SK-N-SH (cell line): ENCODE results near the gene CSTPP1. TPM values are rescaled to one million over a fixed set of nuclear protein-coding genes. Genes with fewer than 3 reads are reported as not detected.

ENCODE experiments used
- CTCF ChIA-PET: fragments of 300-600, 350-600 bp; formaldehyde crosslinking; extraction: SDS; loops from one replicate; lab custom pipeline; 2021; lab: Yijun Ruan, JAX
- POLR2A ChIA-PET: fragments of 350-600 bp; sonication (Branson Sonifier 250); formaldehyde crosslinking; extraction: SDS; loops from one replicate; lab custom pipeline; 2020; ENCODE audit warnings: antibody characterized with exemption, inconsistent platforms; lab: Yijun Ruan, JAX
- DNase-seq: peaks from one replicate; pipeline ENCODE4 v3.0.0; 2012
- H2AFZ ChIP-seq: fragments of 200-600 bp; sonication (generic); 2 replicates; pipeline ENCODE4 v1.8.1; 2016; ENCODE audit warnings: antibody characterized with exemption, mild to moderate bottlenecking, low read depth
- H3F3A ChIP-seq: fragments of 200-600 bp; sonication (generic); replicated peaks from 2 replicates; pipeline ENCODE3; 2016; ENCODE audit warnings: antibody characterized with exemption, mild to moderate bottlenecking; ENCODE audit not compliant: insufficient read depth
- H3K27ac ChIP-seq, 2 experiments: fragments of 200-500 bp in 1 of 2; fragments of 200-600 bp in 1 of 2; sonication (Bioruptor generic) in 1 of 2; sonication (generic), shearing (Covaris generic) in 1 of 2; 2 replicates each; pipeline versions ENCODE4 v1.5.1 to v1.6.1; 2014 to 2016; ENCODE audit warnings: low read depth in 2 of 2, inconsistent platforms in 1 of 2, low read length in 1 of 2, mild to moderate bottlenecking in 1 of 2, mixed read lengths in 1 of 2
- H3K27me3 ChIP-seq: fragments of 200-600 bp; sonication (generic), shearing (Covaris generic); 2 replicates; pipeline ENCODE4 v1.6.1; 2016; ENCODE audit warnings: mixed run types; ENCODE audit not compliant: insufficient read depth
- H3K36me3 ChIP-seq, 2 experiments: fragments of 200-500 bp in 1 of 2; fragments of 200-600 bp in 1 of 2; sonication (Bioruptor generic) in 1 of 2; sonication (generic) in 1 of 2; replicated peaks in 1 of 2; 2 replicates each; pipeline versions ENCODE3 to v1.5.1; 2014 to 2016; ENCODE audit warnings: low read length in 1 of 2, mild to moderate bottlenecking in 1 of 2; ENCODE audit not compliant: insufficient read depth in 2 of 2, control insufficient read depth in 1 of 2
- H3K4me1 ChIP-seq, 2 experiments: fragments of 200-500 bp in 1 of 2; fragments of 200-600 bp in 1 of 2; sonication (Bioruptor generic) in 1 of 2; sonication (generic), shearing (Covaris generic) in 1 of 2; 2 replicates each; pipeline versions ENCODE4 v1.5.1 to v1.6.1; 2014 to 2016; ENCODE audit warnings: low read depth in 1 of 2, low read length in 1 of 2, mixed run types in 1 of 2; ENCODE audit not compliant: insufficient read depth in 2 of 2, control insufficient read depth in 1 of 2
- H3K4me2 ChIP-seq: fragments of 200-600 bp; sonication (generic), shearing (Covaris generic); 2 replicates; pipeline ENCODE4 v1.6.1; 2017; ENCODE audit warnings: mixed run types
- H3K4me3 ChIP-seq, 2 experiments: fragments of 200-500 bp in 1 of 2; fragments of 200-600 bp in 1 of 2; sonication (Bioruptor generic) in 1 of 2; sonication (generic), shearing (Covaris generic) in 1 of 2; 2 replicates each; pipeline versions ENCODE4 v1.5.1 to v1.8.1; 2014 to 2016; ENCODE audit warnings: low read depth in 2 of 2, inconsistent platforms in 1 of 2, low read length in 1 of 2, mild to moderate bottlenecking in 1 of 2, mixed read lengths in 1 of 2, moderate library complexity in 1 of 2
- H3K79me2 ChIP-seq: fragments of 200-600 bp; sonication (generic); 2 replicates; pipeline ENCODE4 v1.8.1; 2017; ENCODE audit warnings: mild to moderate bottlenecking; ENCODE audit not compliant: insufficient read depth
- H3K9ac ChIP-seq: fragments of 200-600 bp; sonication (generic); 2 replicates; pipeline ENCODE4 v1.6.1; 2017; ENCODE audit warnings: mixed run types
- H3K9me2 ChIP-seq: fragments of 200-600 bp; sonication (generic); 2 replicates; pipeline ENCODE4 v1.6.1; 2017; ENCODE audit warnings: mixed run types
- H3K9me3 ChIP-seq: fragments of 200-600 bp; sonication (generic); 2 replicates; pipeline ENCODE4 v1.6.1; 2017; ENCODE audit warnings: mixed run types, mild to moderate bottlenecking, moderate library complexity
- H4K20me1 ChIP-seq: fragments of 200-600 bp; sonication (generic); 2 replicates; pipeline ENCODE4 v1.6.1; 2017; ENCODE audit warnings: mild to moderate bottlenecking, mixed run types; ENCODE audit not compliant: insufficient read depth
- FOSL2 ChIP-seq: IDR thresholded peaks from 2 replicates; pipeline ENCODE4 v1.4.0; 2012; ENCODE audit warnings: low read depth, mild to moderate bottlenecking, moderate library complexity, borderline replicate concordance
- FOXM1 ChIP-seq: IDR thresholded peaks from 2 replicates; pipeline ENCODE4 v1.4.0; 2012; ENCODE audit warnings: low read depth, mild to moderate bottlenecking
- GATA2 ChIP-seq: sonication (generic); formaldehyde crosslinking; IDR thresholded peaks from 2 replicates; pipeline ENCODE4 v1.5.0; 2020; ENCODE audit warnings: mild to moderate bottlenecking, missing genetic modification reagents
- IRF3 ChIP-seq: fragments of 150-350 bp; IDR thresholded peaks from 2 replicates; pipeline ENCODE4 v1.6.1; 2016; ENCODE audit warnings: mild to moderate bottlenecking, low read depth, low read length
- MXI1 ChIP-seq: IDR thresholded peaks from 2 replicates; pipeline ENCODE4 v1.6.1; 2012; ENCODE audit warnings: mild to moderate bottlenecking, low read depth, low read length, improper control_type of control experiment
- NRF1 ChIP-seq: IDR thresholded peaks from 2 replicates; pipeline ENCODE4 v1.6.1; 2012; ENCODE audit warnings: low read depth, mild to moderate bottlenecking, low read length
- POLR2AphosphoS5 ChIP-seq: IDR thresholded peaks from 2 replicates; pipeline ENCODE4 v1.6.1; 2012; ENCODE audit warnings: low read depth, low read length
- RAD21 ChIP-seq: IDR thresholded peaks from 2 replicates; pipeline ENCODE4 v1.6.1; 2012; ENCODE audit warnings: mild to moderate bottlenecking, low read length
- RCOR1 ChIP-seq: fragments of 150-350 bp; IDR thresholded peaks from 2 replicates; pipeline ENCODE4 v1.6.1; 2017; ENCODE audit warnings: antibody characterized with exemption, low read length
- REST ChIP-seq: IDR thresholded peaks from 2 replicates; pipeline ENCODE4 v1.6.1; 2012; ENCODE audit warnings: mild to moderate bottlenecking, low read depth, low read length, moderate library complexity
- RXRA ChIP-seq: IDR thresholded peaks from 2 replicates; pipeline ENCODE4 v1.4.0; 2012; ENCODE audit warnings: low read depth, mild to moderate bottlenecking, borderline replicate concordance
- WGBS: methylation state at CpG from one replicate; pipeline ENCODE4 v1.1.6; 2017; ENCODE audit warnings: low lambda C conversion rate; 5-methylcytosine and 5-hydroxymethylcytosine counted together
- polyA plus RNA-seq, 3 experiments: library from polyadenylated mRNA; depleted of rRNA; stranded (reverse); fragments of >200 nt; gene quantifications; 2 replicates each; pipeline ENCODE4 v1.2.3, GENCODE V29; 2012
- TF ChIP-seq, protein P1 (sequence below): IDR thresholded peaks from 2 replicates; pipeline ENCODE4; 2012

The CSTPP1 gene
- polyA plus RNA-seq, 1 of the 3 experiments (the other 2 are of a cell fraction): 85.7 TPM

GRCh38 chr11:47083913-47084312, 147.4 kb downstream of the CSTPP1 start:
- no peaks in the 10 kb centered on the region for H3F3A ChIP-seq
- no peaks in the 10 kb centered on the region for H3K9me2 ChIP-seq
- no peak overlapping the region for H3K4me2 ChIP-seq
- H3K9me3 ChIP-seq: no peaks in the 10 kb centered on the region
- peaks cover 0 to 9% of the 10 kb centered on the region in 2 experiments for H3K36me3 ChIP-seq
- no peaks in the 10 kb centered on the region for H4K20me1 ChIP-seq
- H3K9ac ChIP-seq: no peak overlapping the region
- TF ChIP-seq FOSL2: peak; percentile 11; the same call in 1 of the 2 replicates
- TF ChIP-seq POLR2AphosphoS5: no peak
- DNase-seq: no peak
- no peaks in the 10 kb centered on the region for H3K4me1 ChIP-seq
- H2AFZ ChIP-seq: no peak overlapping the region
- ChIA-PET CTCF (no interaction called here), POLR2A (no interaction called here)
- H3K4me3 ChIP-seq: no peak overlapping the region
- no peaks in the 10 kb centered on the region for H3K79me2 ChIP-seq
- H3K27ac ChIP-seq: no peak overlapping the region
- no peaks in the 10 kb centered on the region for H3K27me3 ChIP-seq

GRCh38 chr11:47087801-47088200, 151.2 kb downstream of the CSTPP1 start:
- TF ChIP-seq RCOR1: no peak
- TF ChIP-seq, protein P1, sequence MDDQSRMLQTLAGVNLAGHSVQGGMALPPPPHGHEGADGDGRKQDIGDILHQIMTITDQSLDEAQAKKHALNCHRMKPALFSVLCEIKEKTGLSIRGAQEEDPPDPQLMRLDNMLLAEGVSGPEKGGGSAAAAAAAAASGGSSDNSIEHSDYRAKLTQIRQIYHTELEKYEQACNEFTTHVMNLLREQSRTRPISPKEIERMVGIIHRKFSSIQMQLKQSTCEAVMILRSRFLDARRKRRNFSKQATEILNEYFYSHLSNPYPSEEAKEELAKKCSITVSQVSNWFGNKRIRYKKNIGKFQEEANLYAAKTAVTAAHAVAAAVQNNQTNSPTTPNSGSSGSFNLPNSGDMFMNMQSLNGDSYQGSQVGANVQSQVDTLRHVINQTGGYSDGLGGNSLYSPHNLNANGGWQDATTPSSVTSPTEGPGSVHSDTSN: no peak
- no peak for TF ChIP-seq NRF1
- TF ChIP-seq RXRA: no peak
- no peak for TF ChIP-seq POLR2AphosphoS5
- TF ChIP-seq RAD21: no peak
- no peak for TF ChIP-seq REST
- no peak for TF ChIP-seq FOXM1
- TF ChIP-seq GATA2 (CRISPR knock-in tag): no peak
- no peak for TF ChIP-seq IRF3
- TF ChIP-seq MXI1: no peak
- Histone ChIP-seq H2AFZ (no peak overlapping the region), H4K20me1 (no peaks in the 10 kb centered on the region), H3K36me3 (peaks cover 0 to 3% of the 10 kb centered on the region in 2 experiments), H3F3A (no peaks in the 10 kb centered on the region), H3K9ac (no peak overlapping the region), H3K79me2 (no peaks in the 10 kb centered on the region), H3K9me3 (no peaks in the 10 kb centered on the region), H3K4me3 (no peak overlapping the region), H3K9me2 (no peaks in the 10 kb centered on the region), H3K4me1 (no peaks in the 10 kb centered on the region), H3K27ac (no peak overlapping the region), H3K27me3 (no peaks in the 10 kb centered on the region), H3K4me2 (no peak overlapping the region)
- POLR2A ChIA-PET: no interaction called here
- no peak for DNase-seq
- 100% methylated on average over 3 of the region's 3 CpGs for WGBS
- CTCF ChIA-PET: interaction anchor here (1.9 kb wide), 1 partner anchor 12 kb away, joined by 4 read pairs; no protein-coding TSS in a partner anchor
